H1 (cell line): ENCODE measurements around the gene JMJD7. TPM values are rescaled to one million over a fixed set of nuclear protein-coding genes. Genes with fewer than 3 reads are reported as not detected.

Experiments used
- CTCF ChIA-PET: fragments of 300-600 bp; sonication (Branson Sonifier 250); formaldehyde crosslinking; loops from one replicate; lab custom pipeline; 2021; ENCODE audit not compliant: partially characterized antibody; lab: Charles Lee
- POLR2A ChIA-PET: fragments of 300-600 bp; sonication (Branson Sonifier 250); formaldehyde crosslinking; loops from one replicate; lab custom pipeline; 2021; ENCODE audit warnings: inconsistent platforms; ENCODE audit not compliant: partially characterized antibody; lab: Charles Lee
- DNase-seq, 2 experiments: peaks; one replicate each; pipeline versions ENCODE4 v3.0.0 to v3.0.0-alpha.2; 2010 to 2022; ENCODE audit warnings: low spot score in 2 of 2, low read depth in 1 of 2, mixed read lengths in 1 of 2
- FAIRE-seq: peaks from 2 replicates; lab custom pipeline; 2011; peaks lifted over from hg19 to GRCh38; lab: Jason Lieb, UNC
- H2AFZ ChIP-seq: 2 replicates; pipeline ENCODE4 v1.8.1; 2012; ENCODE audit warnings: low read length, inconsistent platforms
- H2AK5ac ChIP-seq: 2 replicates; pipeline ENCODE4 v1.6.1; 2013; ENCODE audit warnings: low read depth, low read length
- H2BK120ac ChIP-seq: replicated peaks from 2 replicates; pipeline ENCODE3; 2013; ENCODE audit warnings: low read depth, low read length, inconsistent platforms
- H2BK12ac ChIP-seq: 2 replicates; pipeline ENCODE4 v1.6.1; 2013; ENCODE audit warnings: low read depth, low read length
- H2BK15ac ChIP-seq: 2 replicates; pipeline ENCODE4 v1.6.1; 2013; ENCODE audit warnings: low read length
- H2BK20ac ChIP-seq: 2 replicates; pipeline ENCODE4 v1.6.1; 2013; ENCODE audit warnings: low read length
- H2BK5ac ChIP-seq: 2 replicates; pipeline ENCODE4 v1.6.1; 2013; ENCODE audit warnings: low read depth, low read length
- H3K14ac ChIP-seq: 2 replicates; pipeline ENCODE4 v1.6.1; 2013; ENCODE audit warnings: inconsistent platforms; ENCODE audit not compliant: insufficient read length
- H3K18ac ChIP-seq: 2 replicates; pipeline ENCODE4 v1.6.1; 2013; ENCODE audit warnings: low read length; ENCODE audit errors: extremely low read depth
- H3K23ac ChIP-seq: 2 replicates; pipeline ENCODE4 v1.6.1; 2013; ENCODE audit warnings: inconsistent platforms; ENCODE audit not compliant: insufficient read length
- H3K23me2 ChIP-seq: 2 replicates; pipeline ENCODE4 v1.6.1; 2013; ENCODE audit warnings: low read depth, low read length
- H3K27ac ChIP-seq: 2 replicates; pipeline ENCODE4 v1.6.1; 2011; ENCODE audit warnings: low read depth, low read length, inconsistent platforms
- H3K27me3 ChIP-seq, 4 experiments: replicated peaks in 1 of 4; 1 replicate in 1 of 4; 2 replicates in 3 of 4; pipeline versions ENCODE4 v1.6.1 to v1.8.1; 2011 to 2013; ENCODE audit warnings: low read length in 3 of 4, mild to moderate bottlenecking in 3 of 4, inconsistent platforms in 2 of 4, mixed read lengths in 2 of 4, moderate library complexity in 1 of 4; ENCODE audit not compliant: control insufficient read depth in 3 of 4, insufficient read depth in 3 of 4; ENCODE audit errors: extremely low read depth in 1 of 4
- H3K36me3 ChIP-seq, 4 experiments: 2 replicates each; pipeline versions ENCODE4 v1.6.1 to v1.8.1; 2011 to 2013; ENCODE audit warnings: mild to moderate bottlenecking in 4 of 4, low read length in 3 of 4, moderate library complexity in 2 of 4, control low read depth in 1 of 4, inconsistent platforms in 1 of 4; ENCODE audit not compliant: insufficient read depth in 4 of 4, control insufficient read depth in 2 of 4
- H3K4ac ChIP-seq: replicated peaks from 2 replicates; pipeline ENCODE3; 2013; ENCODE audit warnings: low read length, low read depth, mixed read lengths, inconsistent platforms; ENCODE audit not compliant: insufficient read length
- H3K4me1 ChIP-seq, 4 experiments: replicated peaks in 1 of 4; 1 replicate in 1 of 4; 2 replicates in 3 of 4; pipeline versions ENCODE4 v1.6.1 to v1.8.1; 2011 to 2013; ENCODE audit warnings: low read length in 3 of 4, inconsistent platforms in 2 of 4, mixed read lengths in 1 of 4; ENCODE audit not compliant: insufficient read depth in 4 of 4, control insufficient read depth in 3 of 4
- H3K4me2 ChIP-seq, 2 experiments: 2 replicates each; pipeline versions ENCODE4 v1.6.1 to v1.8.1; 2011 to 2013; ENCODE audit warnings: low read depth in 2 of 2, low read length in 2 of 2, control low read depth in 1 of 2, inconsistent platforms in 1 of 2, mild to moderate bottlenecking in 1 of 2; ENCODE audit not compliant: insufficient read depth in 1 of 2
- H3K4me3 ChIP-seq, 4 experiments: fragments of 200-600, 300-600 bp in 1 of 4; sonication (generic), shearing (Covaris generic), sonication (Bioruptor Twin) in 1 of 4; 2 replicates each; pipeline versions ENCODE4 v1.5.1 to v1.8.1; 2011 to 2016; ENCODE audit warnings: low read length in 4 of 4, low read depth in 3 of 4, control low read depth in 2 of 4, inconsistent platforms in 2 of 4, mild to moderate bottlenecking in 2 of 4, mixed read lengths in 1 of 4, moderate library complexity in 1 of 4; ENCODE audit not compliant: insufficient read depth in 2 of 4; ENCODE audit errors: extremely low read depth in 1 of 4
- H3K56ac ChIP-seq: replicated peaks from 2 replicates; pipeline ENCODE3; 2013; ENCODE audit warnings: low read depth, mild to moderate bottlenecking, mixed read lengths, low read length, inconsistent platforms; ENCODE audit not compliant: insufficient read length
- H3K79me1 ChIP-seq: 2 replicates; pipeline ENCODE4 v1.6.1; 2013; ENCODE audit warnings: low read depth, low read length, control low read depth
- H3K79me2 ChIP-seq, 2 experiments: 2 replicates each; pipeline versions ENCODE4 v1.6.1 to v1.8.1; 2012 to 2013; ENCODE audit warnings: low read length in 2 of 2, mild to moderate bottlenecking in 2 of 2, inconsistent platforms in 1 of 2; ENCODE audit not compliant: insufficient read depth in 2 of 2, control insufficient read depth in 1 of 2
- H3K9ac ChIP-seq, 4 experiments: replicated peaks in 1 of 4; 1 replicate in 1 of 4; 2 replicates in 3 of 4; pipeline versions ENCODE4 v1.6.1 to v1.8.1; 2011 to 2013; ENCODE audit warnings: low read depth in 3 of 4, low read length in 3 of 4, control low read depth in 2 of 4, mild to moderate bottlenecking in 2 of 4, moderate library complexity in 2 of 4, inconsistent platforms in 1 of 4; ENCODE audit errors: extremely low read depth in 1 of 4
- H3K9me3 ChIP-seq, 2 experiments: 2 replicates each; pipeline versions ENCODE4 v1.6.1 to v1.8.1; 2012 to 2013; ENCODE audit warnings: mild to moderate bottlenecking in 2 of 2, moderate library complexity in 2 of 2, control low read depth in 1 of 2, inconsistent platforms in 1 of 2, low read depth in 1 of 2, low read length in 1 of 2, mixed read lengths in 1 of 2; ENCODE audit not compliant: insufficient read depth in 2 of 2
- H4K20me1 ChIP-seq, 2 experiments: replicated peaks in 1 of 2; 2 replicates each; pipeline versions ENCODE3 to v1.8.1; 2011 to 2013; ENCODE audit warnings: inconsistent platforms in 2 of 2, low read length in 2 of 2, mild to moderate bottlenecking in 1 of 2; ENCODE audit not compliant: insufficient read depth in 2 of 2, control insufficient read depth in 1 of 2
- H4K5ac ChIP-seq: 2 replicates; pipeline ENCODE4 v1.6.1; 2013; ENCODE audit warnings: low read length, low read depth, mixed read lengths, inconsistent platforms; ENCODE audit not compliant: insufficient read length
- H4K8ac ChIP-seq: 2 replicates; pipeline ENCODE4 v1.8.0; 2013; ENCODE audit warnings: mild to moderate bottlenecking, moderate library complexity, low read length, inconsistent platforms; ENCODE audit not compliant: insufficient read depth; ENCODE audit errors: extremely low read depth
- H4K91ac ChIP-seq: replicated peaks from 2 replicates; pipeline ENCODE3; 2013; ENCODE audit warnings: low read length, mixed read lengths, inconsistent platforms; ENCODE audit not compliant: insufficient read length
- CEBPB ChIP-seq: IDR thresholded peaks from 2 replicates; pipeline ENCODE4 v1.6.1; 2012; ENCODE audit warnings: low read depth, low read length
- CTCF ChIP-seq, 3 experiments: IDR thresholded peaks; 1 replicate in 2 of 3; 2 replicates in 1 of 3; pipeline versions ENCODE4 v1.5.1 to v1.6.1; 2011; ENCODE audit warnings: low read length in 3 of 3, mild to moderate bottlenecking in 3 of 3, inconsistent platforms in 2 of 3, low read depth in 1 of 3, moderate library complexity in 1 of 3; ENCODE audit not compliant: insufficient read depth in 1 of 3; ENCODE audit errors: control extremely low read depth in 1 of 3
- KDM1A ChIP-seq: fragments of 200-600, 300-600 bp; sonication (generic); IDR thresholded peaks from 2 replicates; pipeline ENCODE4 v1.7.1; 2016; ENCODE audit warnings: mild to moderate bottlenecking, low read length, borderline replicate concordance
- MAFK ChIP-seq: IDR thresholded peaks from 2 replicates; pipeline ENCODE4 v1.6.1; 2012; ENCODE audit warnings: low read depth, mild to moderate bottlenecking, improper control_type of control experiment, low read length
- RXRA ChIP-seq: IDR thresholded peaks from 2 replicates; pipeline ENCODE4 v1.6.1; 2011; ENCODE audit warnings: low read depth, mild to moderate bottlenecking, low read length, moderate library complexity; ENCODE audit not compliant: insufficient read depth
- SP2 ChIP-seq: IDR thresholded peaks from 2 replicates; pipeline ENCODE4 v1.6.1; 2012; ENCODE audit warnings: mild to moderate bottlenecking, low read length, inconsistent platforms
- SUZ12 ChIP-seq: fragments of 200-600 bp; sonication (generic); IDR thresholded peaks from 2 replicates; pipeline ENCODE4 v1.6.1; 2012; ENCODE audit warnings: mild to moderate bottlenecking, inconsistent platforms, low read length, moderate library complexity, mixed read lengths
- TEAD4 ChIP-seq: IDR thresholded peaks from 2 replicates; pipeline ENCODE4 v1.6.1; 2012; ENCODE audit warnings: low read depth, low read length, inconsistent platforms, mixed read lengths
- USF2 ChIP-seq: IDR thresholded peaks from 2 replicates; pipeline ENCODE4 v1.6.1; 2011; ENCODE audit warnings: low read length, improper control_type of control experiment
- ZNF274 ChIP-seq: IDR thresholded peaks from 2 replicates; pipeline ENCODE4 v1.7.0; 2012; ENCODE audit warnings: low read length, borderline replicate concordance; ENCODE audit errors: extremely low read depth
- WGBS, 2 experiments: shearing (Covaris generic) in 1 of 2; methylation state at CpG; one replicate each; pipeline versions ENCODE4 v1.1.6 to v1.1.7; 2013 to 2015; ENCODE audit warnings: low lambda C conversion rate in 2 of 2, mixed read lengths in 2 of 2, inconsistent platforms in 1 of 2, low coverage in 1 of 2, missing lambda C conversion rate in 1 of 2; ENCODE audit not compliant: insufficient replicate concordance in 2 of 2, insufficient coverage in 1 of 2, insufficient read length in 1 of 2; ENCODE audit errors: extremely low coverage in 1 of 2, missing lambda C conversion rate in 1 of 2; 5-methylcytosine and 5-hydroxymethylcytosine counted together
- polyA plus RNA-seq, 7 experiments: library from polyadenylated mRNA; depleted of rRNA in 3 of 7; stranded (reverse) in 5 of 7; unstranded in 2 of 7; fragments of >200 nt in 5 of 7; fragments of 200-250 nt in 2 of 7; gene quantifications; 1 replicate in 5 of 7; 2 replicates in 1 of 7; 4 replicates in 1 of 7; pipeline versions ENCODE4 v1.2.1 to v1.2.3, GENCODE V29; 2011 to 2013; ENCODE audit warnings: missing spikeins in 2 of 7, mixed read lengths in 2 of 7
- total RNA-seq: library from RNA; stranded (reverse); fragmentation: NEBNext Ultra II Directional; extraction: Animal tissue kit (Norgen Biotek cat#: 25700); gene quantifications from 2 replicates; pipeline ENCODE4 v1.2.1, GENCODE V29; 2021

The JMJD7 gene
- total and polyA plus RNA-seq, 2 of the 8 experiments (the other 6 are each of a cell fraction or from before 2014, with no cell fraction given) = 15.0 to 20.0 TPM

GRCh38 chr15:41849204-41849603 lies 21.3 kb downstream of the JMJD7 start:
- FAIRE-seq (no peak), DNase-seq (no peak)
- Histone ChIP-seq H2BK12ac (no peak overlapping the region), H3K56ac (no peak overlapping the region), H2BK5ac (0 out of 2 replicates have a peak overlapping the region, but pooled peaks have one; percentile 8), H3K23me2 (0 out of 2 replicates have a peak, but pooled peaks cover 2% of the 10 kb centered on the region), H3K4me1 (no peaks in the 10 kb centered on the region; a peak in 2 of 7 replicates), H3K18ac (no peak overlapping the region), H3K36me3 (peaks cover 0 to 7% (median 2%) of the 10 kb centered on the region in 4 experiments; a peak in 3 of 8 replicates), H3K23ac (no peak overlapping the region), H3K79me2 (no peaks in the 10 kb centered on the region), H2AK5ac (no peak overlapping the region), H3K9ac (no peak overlapping the region), H4K8ac (peak overlapping the region; percentile 14), H3K9me3 (no peaks in the 10 kb centered on the region), H2BK20ac (no peak overlapping the region), H2BK15ac (no peak overlapping the region), H4K91ac (no peak overlapping the region), H4K20me1 (no peaks in the 10 kb centered on the region), H3K27ac (no peak overlapping the region), H3K4ac (no peak overlapping the region), H2BK120ac (no peak overlapping the region), H3K14ac (no peak overlapping the region), H3K4me3 (no peak overlapping the region), H3K4me2 (no peak overlapping the region), H2AFZ (no peak overlapping the region), H3K79me1 (no peaks in the 10 kb centered on the region), H3K27me3 (no peaks in the 10 kb centered on the region), H4K5ac (no peak overlapping the region)
- ChIA-PET CTCF (interaction anchor here (0.5 to 1.6 kb wide), 3 partner anchors 9 to 193 kb away, joined by 3 to 7 read pairs (median 4); no protein-coding TSS in a partner anchor), POLR2A (interaction anchor here (0.6 to 7.2 kb wide), 5 partner anchors 9 to 327 kb away, joined by 3 to 45 read pairs (median 3); partner anchors contain the start of gene PLA2G4B)
- WGBS, 2 experiments = 89% methylated on average over 6 of the region's 6 CpGs; no CpG with 5 or more reads in 1 of the 2 experiments
- TF ChIP-seq CTCF (IDR thresholded peaks at IDR 0.05; ENCODE audit: control extremely low read depth in 1 of 3, insufficient read depth in 1 of 3, low read depth in 1 of 3, low read length in 3 of 3) = no peak
- TF ChIP-seq RXRA = no peak
- TF ChIP-seq TEAD4 = no peak
- TF ChIP-seq ZNF274 = no peak
- no peak for TF ChIP-seq MAFK
- TF ChIP-seq USF2 = no peak
- no peak for TF ChIP-seq KDM1A
- TF ChIP-seq SP2 = no peak
- TF ChIP-seq CEBPB = no peak
- no peak for TF ChIP-seq SUZ12
